Activated T-helper 2 cell treated with anti-CD3 and anti-CD28 coated beads, Interferon-gamma antibody, Interleukin-2, Interleukin-4, amounts not matched to agents 10 μg/mL and 5 μg/mL and 100 μg/mL, durations not matched to agents 14 hours and 24 hours and 36 hours (primary cell): ENCODE data around the gene NDUFC1. TPM values are rescaled to one million over a fixed set of nuclear protein-coding genes. Genes with fewer than 3 reads are reported as not detected.

ENCODE experiments used
- DNase-seq: peaks from one replicate; pipeline ENCODE4 v3.0.0; 2021; ENCODE audit warnings: low spot score
- H3K27ac Mint-ChIP-seq: one replicate; pipeline ENCODE4 v1.8.0; 2021; ENCODE audit warnings: mixed read lengths
- H3K27me3 Mint-ChIP-seq: one replicate; pipeline ENCODE4 v1.8.0; 2021; ENCODE audit warnings: low read depth, mixed read lengths
- H3K36me3 Mint-ChIP-seq: one replicate; pipeline ENCODE4 v1.8.0; 2021; ENCODE audit warnings: low read depth, mixed read lengths
- H3K4me1 Mint-ChIP-seq: one replicate; pipeline ENCODE4 v1.8.0; 2021; ENCODE audit warnings: low read depth, mixed read lengths
- H3K4me3 Mint-ChIP-seq: one replicate; pipeline ENCODE4 v1.8.0; 2021; ENCODE audit warnings: low read depth, mild to moderate bottlenecking, moderate library complexity, mixed read lengths
- H3K9me3 Mint-ChIP-seq: one replicate; pipeline ENCODE4 v1.8.0; 2021; ENCODE audit warnings: mixed read lengths
- intact Hi-C: fragments of 100-400 bp; cut with micrococcal nuclease; formaldehyde crosslinking; loops from one replicate; pipeline ENCODE4 v1.15.1; 2023
- total RNA-seq: library from RNA; stranded (reverse); gene quantifications from 2 replicates; pipeline ENCODE4 v1.2.3, GENCODE V29; 2022

The NDUFC1 gene
- total RNA-seq, 1 donor from 2014 or later, result 51.4 TPM

GRCh38 chr4:139241086-139241783 lies 61.0 kb downstream of the NDUFC1 start:
- Mint-ChIP-seq H3K27ac (no peak overlapping the region), H3K4me3 (no peak overlapping the region), H3K9me3 (no peaks in the 10 kb centered on the region), H3K4me1 (no peaks in the 10 kb centered on the region), H3K27me3 (peaks cover 6% of the 10 kb centered on the region), H3K36me3 (no peaks in the 10 kb centered on the region)
- no peak for DNase-seq
- intact Hi-C loops, result no loop called here

Other genes starting within 250 kb of the NDUFC1 start
- 30.5 and 31.2 TPM in 2 replicates for gene ELF2, start 125.3 kb downstream of the NDUFC1 start, total RNA-seq
- gene MGARP, start 22.3 kb downstream of the NDUFC1 start, total RNA-seq, result not detected in 2 replicates
- 86.7 and 97.4 TPM in 2 replicates for gene NAA15, start 972 bp downstream of the NDUFC1 start, total RNA-seq
- 3.8 and 4.5 TPM in 2 replicates for gene RAB33B, start 151.6 kb upstream of the NDUFC1 start, total RNA-seq